Medulla oblongata (tissue), 1 donor: ENCODE measurements around the gene PGS1.

Source experiments
- DNase-seq: peaks from one replicate; pipeline ENCODE4 v3.0.0-alpha.2; 2015; ENCODE audit errors: extremely low spot score

The PGS1 gene

GRCh38 chr17:78408476-78409050, 30.1 kb downstream of the PGS1 start:
- DNase-seq, result no peak

- no peak for DNase-seq
These were observed 30.9 kb downstream of the PGS1 start for GRCh38 chr17:78409191-78409928.

DNA sequence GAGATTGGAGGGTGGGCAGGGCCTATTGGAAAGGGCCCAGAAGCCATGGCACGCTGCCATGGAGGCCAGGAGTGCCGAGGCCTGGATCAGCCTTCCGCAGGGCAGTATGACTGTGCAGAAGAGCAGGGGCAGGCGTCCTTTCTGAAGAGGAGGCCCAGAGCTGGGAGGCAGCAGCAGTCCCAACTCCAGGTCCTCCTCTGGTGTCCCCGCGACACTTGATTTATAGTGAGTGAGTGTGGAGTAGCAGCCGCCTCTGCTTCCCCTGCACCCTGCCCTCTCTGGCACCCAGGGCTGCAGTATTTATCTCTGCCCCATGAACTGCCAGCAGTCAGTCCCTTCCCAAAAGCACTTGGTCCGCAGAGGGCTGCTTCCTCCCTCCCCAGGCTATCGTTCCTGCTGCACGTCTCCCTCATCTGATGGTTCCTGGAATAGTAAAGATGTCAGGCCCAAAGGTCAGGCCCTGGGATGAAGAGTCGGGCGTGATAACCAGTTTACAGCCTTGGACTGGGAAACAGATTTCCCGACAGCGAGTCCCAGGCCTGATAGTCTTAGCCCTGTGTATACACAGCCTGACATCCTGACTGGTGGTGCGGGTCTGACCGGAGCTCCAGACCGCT, 32.9 kb downstream of the PGS1 start:
- DNase-seq, result no peak

DNA sequence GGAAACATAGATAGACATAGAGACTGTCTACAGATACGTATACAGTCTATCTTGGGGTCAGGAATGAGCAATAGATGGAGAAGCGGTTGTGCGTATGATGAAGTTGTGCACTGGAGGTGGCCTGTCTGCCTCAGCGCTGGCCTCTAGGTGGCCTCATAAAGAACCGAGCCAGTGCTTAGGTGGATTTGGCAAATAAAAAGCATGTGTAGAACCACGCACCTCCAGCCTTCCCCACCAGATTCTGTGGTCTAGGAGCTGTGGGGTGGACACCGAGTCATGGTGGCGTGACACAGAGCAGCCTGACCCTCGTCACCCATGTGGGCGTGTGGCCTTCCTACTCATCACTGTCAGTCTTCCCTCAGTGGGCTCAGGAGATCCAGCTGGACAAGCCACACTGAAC, 34.0 kb downstream of the PGS1 start:
- no peak for DNase-seq

DNA sequence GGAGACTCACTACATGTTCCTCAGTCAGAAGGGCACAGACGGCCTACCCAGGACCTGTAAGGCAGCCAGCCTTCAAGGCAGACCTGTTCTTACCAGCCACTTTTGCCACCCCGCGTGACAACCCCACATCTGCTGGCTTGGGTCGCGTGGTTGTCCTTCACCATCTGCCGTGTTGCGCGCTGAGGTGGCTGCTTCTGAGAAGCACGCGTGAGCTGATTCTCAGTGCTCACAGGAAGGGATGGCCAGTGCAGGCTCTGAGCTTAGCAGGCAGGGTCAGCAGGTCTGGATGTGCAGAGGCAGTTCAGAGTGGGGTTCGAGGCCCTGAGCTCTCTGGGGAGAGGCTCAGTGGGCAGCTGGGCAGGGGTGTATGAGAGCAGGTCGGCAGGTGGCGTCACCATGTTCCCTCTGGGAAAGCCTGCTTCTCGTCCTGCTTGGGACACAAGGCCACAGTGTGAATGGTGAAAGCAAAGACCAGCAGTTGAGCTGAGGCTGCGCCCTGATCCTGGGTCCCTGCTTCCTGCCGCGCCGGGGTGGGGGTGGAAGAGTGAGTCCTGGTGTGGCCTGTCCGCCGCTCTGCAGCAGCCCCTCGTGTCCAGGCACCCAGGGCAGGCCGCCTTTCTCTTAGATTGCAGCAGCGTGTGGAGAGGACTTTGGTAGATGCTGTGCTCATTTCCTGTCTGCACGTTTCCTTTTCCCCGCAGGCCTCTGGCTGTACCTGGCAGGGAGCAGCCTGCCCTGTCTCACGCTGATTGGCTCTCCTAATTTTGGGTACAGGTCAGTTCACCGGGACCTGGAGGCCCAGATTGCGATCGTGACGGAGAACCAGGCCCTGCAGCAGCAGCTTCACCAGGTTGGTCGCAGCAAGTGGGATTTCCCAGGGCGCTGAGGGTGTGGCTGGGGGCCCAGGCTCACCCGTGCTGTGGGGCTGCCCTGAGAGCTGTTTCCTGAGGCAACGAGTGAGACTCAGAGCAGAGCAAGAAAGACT, 36.0 kb downstream of the PGS1 start:
- no peak for DNase-seq

GRCh38 chr17:78415821-78416711, 37.6 kb downstream of the PGS1 start:
- DNase-seq, result no peak

- peak; percentile 88 for DNase-seq
These were observed 38.5 kb downstream of the PGS1 start for GRCh38 chr17:78416791-78417530.

- DNase-seq, result no peak
These were observed 39.1 kb downstream of the PGS1 start for GRCh38 chr17:78417531-78417909.

DNA sequence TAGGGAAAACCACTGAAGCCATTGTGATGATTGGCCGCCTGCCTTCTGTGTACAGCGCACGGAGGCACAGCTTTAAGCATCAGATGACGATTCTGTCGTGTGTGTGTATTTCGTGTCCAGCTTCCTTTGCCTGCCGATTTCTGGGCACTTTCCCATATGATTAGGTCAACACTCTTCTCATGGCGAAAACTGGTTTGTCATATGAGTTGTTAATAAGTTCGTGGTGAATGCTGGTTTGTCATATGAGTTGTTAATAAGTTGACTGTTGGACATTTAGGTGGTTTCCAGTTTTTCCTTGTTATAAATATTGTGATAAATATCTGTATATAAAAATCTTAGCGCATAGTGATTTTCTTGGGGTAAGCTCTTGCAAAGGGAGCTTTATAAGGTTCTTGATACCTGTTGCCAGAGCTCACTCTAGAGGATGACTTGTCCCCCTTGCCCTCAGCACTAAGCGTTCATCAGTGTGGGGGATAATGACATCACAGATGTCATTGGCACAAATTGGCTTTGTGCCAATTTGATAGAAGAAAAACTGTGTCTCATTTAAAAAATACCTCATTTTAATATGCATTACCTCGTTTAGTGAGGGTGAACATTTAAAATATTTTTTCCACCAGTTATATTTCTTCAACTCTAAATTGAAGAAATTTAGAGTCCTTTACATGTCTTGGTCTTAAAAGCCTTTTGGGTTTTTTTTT, 40.0 kb downstream of the PGS1 start:
- DNase-seq, result no peak

DNA sequence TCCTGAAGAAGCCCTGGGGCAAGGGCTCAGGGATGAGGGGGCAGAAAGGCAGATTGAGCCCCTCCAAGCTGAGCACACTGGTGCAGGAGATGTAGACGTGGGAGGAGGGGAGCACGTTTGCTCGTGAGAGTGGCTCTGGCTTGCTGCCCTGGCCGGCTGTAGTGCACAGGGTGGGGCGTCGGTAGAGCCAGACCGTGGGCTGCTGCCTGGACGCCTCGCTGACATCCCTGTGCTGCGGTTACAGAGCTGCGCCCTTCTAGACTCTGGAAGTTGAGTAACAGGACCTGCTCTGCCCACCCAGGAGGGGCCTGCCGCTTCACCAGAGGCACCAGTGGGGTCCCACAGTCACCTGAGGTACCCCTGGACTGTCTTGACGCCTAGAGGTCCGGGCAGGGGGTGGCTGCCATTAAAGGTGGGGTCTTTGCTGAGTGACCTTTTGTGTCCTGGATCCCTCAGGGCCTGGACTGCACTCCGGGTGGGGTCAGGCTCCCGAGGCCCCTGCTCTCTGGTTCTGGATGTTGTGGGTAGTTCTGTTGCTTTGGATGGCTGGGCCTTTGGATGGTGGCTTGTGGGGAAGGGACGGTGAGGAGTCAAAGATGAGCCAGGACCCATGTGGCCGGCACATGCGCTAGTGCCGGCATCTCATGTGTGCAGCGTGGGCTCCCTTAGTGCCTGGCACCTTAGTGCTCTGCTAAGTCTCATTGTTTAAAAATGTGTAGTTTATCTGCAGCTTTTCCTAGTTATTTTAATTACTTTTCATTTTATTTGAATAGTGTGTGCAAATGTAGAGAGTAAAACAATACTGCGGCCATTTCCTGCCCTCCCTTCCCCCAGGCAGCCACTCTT, 41.7 kb downstream of the PGS1 start:
- DNase-seq, result no peak

GRCh38 chr17:78421084-78421533, 42.7 kb downstream of the PGS1 start:
- DNase-seq, result no peak

- peak; percentile 82 for DNase-seq
These were observed 43.3 kb downstream of the PGS1 start for GRCh38 chr17:78421534-78422266.

GRCh38 chr17:78422267-78422605, 43.8 kb downstream of the PGS1 start:
- no peak for DNase-seq

- no peak for DNase-seq
These were observed 44.6 kb downstream of the PGS1 start for GRCh38 chr17:78422872-78423588.

DNA sequence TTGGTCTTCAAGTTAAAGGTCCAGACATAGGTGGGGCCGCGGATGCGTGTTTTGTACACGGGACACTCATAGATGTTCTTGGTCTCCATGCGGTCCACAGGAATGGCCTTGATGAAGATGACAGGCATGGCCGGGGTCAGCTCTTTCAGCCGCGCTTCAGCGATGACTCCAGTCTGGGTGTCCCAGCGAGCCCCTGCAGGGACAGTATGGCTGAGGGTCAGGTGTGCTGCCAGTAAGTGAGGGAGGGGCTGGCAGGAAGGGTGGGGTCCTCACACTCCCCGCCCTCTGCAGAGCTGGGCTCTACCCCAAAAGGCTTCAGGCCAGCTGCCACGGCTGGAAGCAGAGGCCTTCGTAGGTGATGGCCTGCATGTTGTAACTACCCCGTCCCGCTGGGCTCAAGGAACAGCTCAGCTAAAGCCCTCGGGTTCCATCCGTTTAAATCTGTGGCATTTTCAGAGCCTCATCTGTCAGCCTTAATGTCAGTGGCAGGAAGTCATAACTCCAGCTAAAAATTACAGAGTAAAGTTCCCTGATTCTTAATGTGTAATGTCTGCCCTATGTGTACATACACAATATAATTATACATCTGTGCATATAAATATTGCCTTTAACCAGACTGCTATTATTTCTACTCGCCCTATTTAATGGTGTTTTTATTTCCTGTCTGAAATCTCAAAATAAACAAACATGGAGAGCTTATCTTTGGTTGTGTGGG, 45.7 kb downstream of the PGS1 start:
- DNase-seq, result no peak

- no peak for DNase-seq
These were observed 47.0 kb downstream of the PGS1 start for GRCh38 chr17:78425429-78425828.
